Coronary artery (tissue), 2 donors: ENCODE measurements around the gene P2RY11.

Experiments used
- DNase-seq: peaks from one replicate; pipeline ENCODE4 v3.0.0-alpha.2; 2017; ENCODE audit warnings: low spot score
- H3K27ac ChIP-seq, 2 donors: fragments of 200-600 bp; sonication (generic); one replicate each; pipeline ENCODE4 v1.5.1; 2016 to 2019
- H3K4me3 ChIP-seq: fragments of 200-600 bp; sonication (generic); 2 replicates; pipeline ENCODE4 v1.5.1; 2016; ENCODE audit warnings: mild to moderate bottlenecking, moderate library complexity
- CTCF ChIP-seq: fragments of 200-600 bp; sonication (generic); IDR thresholded peaks from one replicate; pipeline ENCODE4 v1.5.1; 2019; ENCODE audit warnings: antibody characterized with exemption

The P2RY11 gene

GRCh38 chr19:10133596-10133995 is 22.1 kb downstream of the P2RY11 start:
- no peak overlapping the region for H3K27ac ChIP-seq
- no peak for TF ChIP-seq CTCF

GRCh38 chr19:10134040-10134439 is 22.5 kb downstream of the P2RY11 start:
- H3K4me3 ChIP-seq = no peak overlapping the region
- no peak for TF ChIP-seq CTCF
- no peak for DNase-seq
- no peak overlapping the region for H3K27ac ChIP-seq

More at GRCh38 chr19:10133596-10133995, 22.1 kb downstream of the P2RY11 start:
- H3K4me3 ChIP-seq = no peak overlapping the region
- no peak for DNase-seq

GRCh38 chr19:10135551-10136334 is 24.2 kb downstream of the P2RY11 start:
- Histone ChIP-seq H3K4me3 (no peak overlapping the region), H3K27ac (no peak overlapping the region)
- TF ChIP-seq CTCF = no peak
- DNase-seq = no peak

- DNase-seq = no peak
- TF ChIP-seq CTCF = no peak
- no peak overlapping the region for H3K4me3 ChIP-seq
- no peak overlapping the region for H3K27ac ChIP-seq
Observed at GRCh38 chr19:10136936-10137335, 25.4 kb downstream of the P2RY11 start.

- TF ChIP-seq CTCF = no peak
- no peak overlapping the region for H3K27ac ChIP-seq
- DNase-seq = no peak
- H3K4me3 ChIP-seq = no peak overlapping the region
Observed at GRCh38 chr19:10137751-10138682, 26.5 kb downstream of the P2RY11 start.

- H3K27ac ChIP-seq = no peak overlapping the region
- no peak overlapping the region for H3K4me3 ChIP-seq
- no peak for DNase-seq
- TF ChIP-seq CTCF = no peak
Observed at GRCh38 chr19:10138879-10139795, 27.6 kb downstream of the P2RY11 start.
